ENCODE results near the gene PBX1. TPM values are rescaled to one million over a fixed set of nuclear protein-coding genes. Genes with fewer than 3 reads are reported as not detected.

The PBX1 gene
- total RNA-seq, 1 donor from 2014 or later, result 37.4 TPM

GRCh38 chr1:164706606-164706987, 147.6 kb downstream of the PBX1 start:
- Histone ChIP-seq H3K27ac (peak overlapping the region; percentile 48 to 77), H3K9me3 (no peaks in the 10 kb centered on the region), H3K27me3 (no peaks in the 10 kb centered on the region), H3K4me1 (peaks cover 0 to 32% of the 10 kb centered on the region in 2 donors), H3K4me3 (no peak overlapping the region), H3K36me3 (no peaks in the 10 kb centered on the region)
- intact Hi-C loops (cut with DNase I), result loop anchor here (5.0 kb wide), 1 partner anchor 61 kb away; no protein-coding TSS in a partner anchor
- no peak for TF ChIP-seq CTCF (IDR thresholded peaks at IDR 0.05)
- no peak for DNase-seq (ENCODE audit: low spot score in 2 of 2)

GRCh38 chr1:164707868-164708331, 148.9 kb downstream of the PBX1 start:
- Histone ChIP-seq H3K36me3 (no peaks in the 10 kb centered on the region), H3K9me3 (no peaks in the 10 kb centered on the region), H3K4me1 (peaks cover 0 to 41% of the 10 kb centered on the region in 2 donors), H3K27me3 (no peaks in the 10 kb centered on the region), H3K4me3 (no peak overlapping the region), H3K27ac (peak overlapping the region; percentile 48 to 77)
- no peak for TF ChIP-seq CTCF (IDR thresholded peaks at IDR 0.05)
- peak; percentile 39 to 77 for DNase-seq (ENCODE audit: low spot score in 2 of 2)
- intact Hi-C loops (cut with DNase I), result loop anchor here (5.0 kb wide), 1 partner anchor 59 kb away; no protein-coding TSS in a partner anchor

GRCh38 chr1:164708596-164708995, 149.6 kb downstream of the PBX1 start:
- no peak for DNase-seq (ENCODE audit: low spot score in 2 of 2)
- peaks cover 0 to 44% of the 10 kb centered on the region in 2 donors for H3K4me1 ChIP-seq
- no peak for TF ChIP-seq CTCF (IDR thresholded peaks at IDR 0.05)
- no peak overlapping the region for H3K4me3 ChIP-seq
- H3K27me3 ChIP-seq, result no peaks in the 10 kb centered on the region
- H3K9me3 ChIP-seq, result no peaks in the 10 kb centered on the region
- H3K36me3 ChIP-seq, result no peaks in the 10 kb centered on the region
- peak overlapping the region; percentile 48 to 77 for H3K27ac ChIP-seq
- intact Hi-C loops (cut with DNase I), result loop anchor here (5.0 kb wide), 1 partner anchor 59 kb away; no protein-coding TSS in a partner anchor

- no peaks in the 10 kb centered on the region for H3K27me3 ChIP-seq
- peak overlapping the region in 1 of 2 donors; percentile 77 for H3K27ac ChIP-seq
- no peak for TF ChIP-seq CTCF (IDR thresholded peaks at IDR 0.05)
- DNase-seq (ENCODE audit: low spot score in 2 of 2), result no peak
- H3K36me3 ChIP-seq, result no peaks in the 10 kb centered on the region
- intact Hi-C loops (cut with DNase I), result loop anchor here (5.0 kb wide), 1 partner anchor 58 kb away; no protein-coding TSS in a partner anchor
- no peak overlapping the region for H3K4me3 ChIP-seq
- H3K9me3 ChIP-seq, result no peaks in the 10 kb centered on the region
- peaks cover 0 to 44% of the 10 kb centered on the region in 2 donors for H3K4me1 ChIP-seq
These were observed 150.1 kb downstream of the PBX1 start for GRCh38 chr1:164709126-164709525.

- DNase-seq (ENCODE audit: low spot score in 2 of 2), result no peak
- Histone ChIP-seq H3K4me1 (peaks cover 0 to 44% of the 10 kb centered on the region in 2 donors), H3K27ac (no peak overlapping the region), H3K4me3 (no peak overlapping the region), H3K36me3 (no peaks in the 10 kb centered on the region), H3K9me3 (no peaks in the 10 kb centered on the region), H3K27me3 (no peaks in the 10 kb centered on the region)
- no peak for TF ChIP-seq CTCF (IDR thresholded peaks at IDR 0.05)
- intact Hi-C loops (cut with DNase I), result loop anchor here (5.0 kb wide), 1 partner anchor 58 kb away; no protein-coding TSS in a partner anchor
These were observed 150.7 kb downstream of the PBX1 start for GRCh38 chr1:164709541-164710278.

Data from ascending aorta (tissue), 2 donors.